AG10803 (cell line): ENCODE data around the gene PET100.

Source experiments
- DNase-seq: peaks from one replicate; pipeline ENCODE4 v3.0.0; 2010; ENCODE audit warnings: low read depth
- H3K4me3 ChIP-seq: 2 replicates; pipeline ENCODE4 v1.5.1; 2011; ENCODE audit warnings: mild to moderate bottlenecking, low read length, control low read depth
- CTCF ChIP-seq: conservative IDR thresholded peaks from 2 replicates; pipeline ENCODE4 v1.5.1; 2011; ENCODE audit warnings: mild to moderate bottlenecking, low read length, control low read depth, inconsistent platforms

The PET100 gene

GRCh38 chr19:7636691-7637373 is 7.2 kb downstream of the PET100 start, which contains the start of gene STXBP2:
Gene STXBP2, plus strand, starts transcription at chr19:7637110. Its CDS starts 40 bp downstream, at chr19:7637150.
- no peak for DNase-seq
- H3K4me3 ChIP-seq: peak within 1 kb of the TSS; percentile 16
- TF ChIP-seq CTCF: no peak

GRCh38 chr19:7637374-7638256 is 8.0 kb downstream of the PET100 start:
- peak overlapping the region; percentile 8; the same call in 1 of the 2 replicates for H3K4me3 ChIP-seq
- no peak for TF ChIP-seq CTCF
- DNase-seq: no peak

- no peak for TF ChIP-seq CTCF
- no peak for DNase-seq
- H3K4me3 ChIP-seq: no peak overlapping the region
These were observed 9.3 kb downstream of the PET100 start for GRCh38 chr19:7638802-7639465.

- no peak overlapping the region for H3K4me3 ChIP-seq
- no peak for DNase-seq
- no peak for TF ChIP-seq CTCF
These were observed 10.3 kb downstream of the PET100 start for GRCh38 chr19:7639863-7640348.

GRCh38 chr19:7640803-7641202 is 11.2 kb downstream of the PET100 start:
- no peak for DNase-seq
- TF ChIP-seq CTCF: no peak

GRCh38 chr19:7641290-7642276 is 12.0 kb downstream of the PET100 start:
- H3K4me3 ChIP-seq: no peak overlapping the region
- no peak for TF ChIP-seq CTCF
- no peak for DNase-seq

More at GRCh38 chr19:7640803-7641202, 11.2 kb downstream of the PET100 start:
- no peak overlapping the region for H3K4me3 ChIP-seq
